ENCODE data around the gene CYP3A4.
"Not testable (repeated sequence)": the region's sequence is repeated elsewhere in the genome, so short reads cannot be mapped to it uniquely, and the experiment has no call there.

Gene CYP3A4

DNA sequence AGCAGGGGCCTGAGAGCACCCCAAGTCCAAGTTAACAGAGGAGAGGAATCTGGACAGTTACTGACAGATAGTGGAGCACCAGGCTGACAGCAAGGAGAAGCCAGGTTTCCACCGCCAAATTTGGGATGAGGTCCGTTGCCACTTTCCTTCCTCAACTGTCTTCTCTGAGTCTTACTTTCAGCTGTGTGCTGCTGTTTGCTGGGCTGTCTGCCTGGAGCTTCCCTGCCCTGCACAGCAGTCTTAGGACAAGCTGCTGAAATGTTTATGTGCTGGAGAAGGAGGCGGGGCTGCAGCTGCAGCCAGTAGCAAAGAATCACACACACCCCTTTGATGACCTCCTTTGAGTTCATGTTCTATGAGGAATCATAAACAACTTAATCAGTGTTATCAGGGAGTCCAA lies 31.6 kb downstream of the CYP3A4 start:
- TF ChIP-seq EZH2phosphoT487 (IDR thresholded peaks at IDR 0.05; ENCODE audit: low read length) (no peak), EZH2 (optimal IDR thresholded peaks at IDR 0.05; ENCODE audit: low read depth, low read length) (no peak)
- TF ChIP-seq, protein P1, sequence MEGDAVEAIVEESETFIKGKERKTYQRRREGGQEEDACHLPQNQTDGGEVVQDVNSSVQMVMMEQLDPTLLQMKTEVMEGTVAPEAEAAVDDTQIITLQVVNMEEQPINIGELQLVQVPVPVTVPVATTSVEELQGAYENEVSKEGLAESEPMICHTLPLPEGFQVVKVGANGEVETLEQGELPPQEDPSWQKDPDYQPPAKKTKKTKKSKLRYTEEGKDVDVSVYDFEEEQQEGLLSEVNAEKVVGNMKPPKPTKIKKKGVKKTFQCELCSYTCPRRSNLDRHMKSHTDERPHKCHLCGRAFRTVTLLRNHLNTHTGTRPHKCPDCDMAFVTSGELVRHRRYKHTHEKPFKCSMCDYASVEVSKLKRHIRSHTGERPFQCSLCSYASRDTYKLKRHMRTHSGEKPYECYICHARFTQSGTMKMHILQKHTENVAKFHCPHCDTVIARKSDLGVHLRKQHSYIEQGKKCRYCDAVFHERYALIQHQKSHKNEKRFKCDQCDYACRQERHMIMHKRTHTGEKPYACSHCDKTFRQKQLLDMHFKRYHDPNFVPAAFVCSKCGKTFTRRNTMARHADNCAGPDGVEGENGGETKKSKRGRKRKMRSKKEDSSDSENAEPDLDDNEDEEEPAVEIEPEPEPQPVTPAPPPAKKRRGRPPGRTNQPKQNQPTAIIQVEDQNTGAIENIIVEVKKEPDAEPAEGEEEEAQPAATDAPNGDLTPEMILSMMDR (IDR thresholded peaks at IDR 0.05; ENCODE audit: low read length) = no peak
- Histone ChIP-seq H2AFZ (ENCODE audit: low read length) (no peak overlapping the region), H3K27me3 (replicated peaks; ENCODE audit: insufficient read depth, low read length) (no peaks in the 10 kb centered on the region), H3K9me3 (replicated peaks; ENCODE audit: insufficient read depth, low read length) (no peaks in the 10 kb centered on the region), H3K9me2 (replicated peaks; ENCODE audit: insufficient read depth, low read length) (no peaks in the 10 kb centered on the region), H3K4me1 (ENCODE audit: low read length) (no peaks in the 10 kb centered on the region), H3K4me2 (ENCODE audit: low read depth, low read length) (no peak overlapping the region), H4K20me1 (ENCODE audit: insufficient read depth, low read length) (no peaks in the 10 kb centered on the region), H3K9ac (ENCODE audit: low read length) (no peak overlapping the region), H3F3A (ENCODE audit: insufficient read depth, low read length) (no peaks in the 10 kb centered on the region), H3K36me3 (replicated peaks; ENCODE audit: insufficient read depth, low read length) (no peaks in the 10 kb centered on the region), H3K27ac (ENCODE audit: low read length) (no peak overlapping the region), H3K79me2 (ENCODE audit: low read length) (no peaks in the 10 kb centered on the region), H3K4me3 (ENCODE audit: low read length) (no peak overlapping the region)
- DNase-seq = no peak

DNA sequence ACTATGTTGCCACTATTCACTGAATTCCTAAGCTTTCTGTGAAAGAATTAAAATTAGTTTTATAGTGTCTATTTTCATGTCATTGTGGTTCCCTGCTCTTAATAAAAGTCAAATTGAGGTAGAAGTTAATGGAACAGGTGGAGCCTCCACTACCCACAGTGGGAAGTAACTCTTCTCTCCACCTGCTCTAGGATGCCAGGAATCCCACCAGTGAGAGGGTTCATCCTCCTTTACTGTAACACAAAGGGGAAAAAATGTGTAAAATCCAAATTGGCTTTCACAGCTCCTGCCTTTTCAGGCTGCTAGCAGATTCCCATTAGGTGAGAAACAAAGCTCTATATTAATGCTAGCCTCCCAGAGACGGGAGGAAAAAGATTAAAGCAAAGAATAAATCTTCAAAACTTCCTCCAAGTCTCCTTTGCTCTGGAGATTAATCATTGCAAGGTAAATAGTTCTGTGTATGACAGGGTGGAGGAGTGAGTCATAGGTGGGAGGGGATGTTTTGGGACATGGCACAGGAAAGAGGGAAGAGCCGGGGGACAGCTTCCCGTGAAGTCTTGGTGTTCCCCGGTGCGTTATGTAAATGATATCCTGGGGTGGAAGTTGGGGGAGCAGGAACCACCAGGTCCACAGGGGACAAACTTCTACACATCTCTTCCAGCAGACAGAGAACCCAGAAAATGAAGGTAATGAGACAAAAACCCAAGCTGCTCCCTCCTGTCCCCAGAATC lies 32.5 kb downstream of the CYP3A4 start:
- not testable (repeated sequence) for H3K36me3 ChIP-seq (replicated peaks; ENCODE audit: insufficient read depth, low read length); H4K20me1 ChIP-seq (ENCODE audit: insufficient read depth, low read length); H2AFZ ChIP-seq (ENCODE audit: low read length); H3K9ac ChIP-seq (ENCODE audit: low read length); H3K9me3 ChIP-seq (replicated peaks; ENCODE audit: insufficient read depth, low read length); H3K79me2 ChIP-seq (ENCODE audit: low read length); H3K27me3 ChIP-seq (replicated peaks; ENCODE audit: insufficient read depth, low read length); DNase-seq; H3K27ac ChIP-seq (ENCODE audit: low read length); H3K9me2 ChIP-seq (replicated peaks; ENCODE audit: insufficient read depth, low read length); H3F3A ChIP-seq (ENCODE audit: insufficient read depth, low read length); H3K4me1 ChIP-seq (ENCODE audit: low read length); H3K4me3 ChIP-seq (ENCODE audit: low read length); H3K4me2 ChIP-seq (ENCODE audit: low read depth, low read length)

DNA sequence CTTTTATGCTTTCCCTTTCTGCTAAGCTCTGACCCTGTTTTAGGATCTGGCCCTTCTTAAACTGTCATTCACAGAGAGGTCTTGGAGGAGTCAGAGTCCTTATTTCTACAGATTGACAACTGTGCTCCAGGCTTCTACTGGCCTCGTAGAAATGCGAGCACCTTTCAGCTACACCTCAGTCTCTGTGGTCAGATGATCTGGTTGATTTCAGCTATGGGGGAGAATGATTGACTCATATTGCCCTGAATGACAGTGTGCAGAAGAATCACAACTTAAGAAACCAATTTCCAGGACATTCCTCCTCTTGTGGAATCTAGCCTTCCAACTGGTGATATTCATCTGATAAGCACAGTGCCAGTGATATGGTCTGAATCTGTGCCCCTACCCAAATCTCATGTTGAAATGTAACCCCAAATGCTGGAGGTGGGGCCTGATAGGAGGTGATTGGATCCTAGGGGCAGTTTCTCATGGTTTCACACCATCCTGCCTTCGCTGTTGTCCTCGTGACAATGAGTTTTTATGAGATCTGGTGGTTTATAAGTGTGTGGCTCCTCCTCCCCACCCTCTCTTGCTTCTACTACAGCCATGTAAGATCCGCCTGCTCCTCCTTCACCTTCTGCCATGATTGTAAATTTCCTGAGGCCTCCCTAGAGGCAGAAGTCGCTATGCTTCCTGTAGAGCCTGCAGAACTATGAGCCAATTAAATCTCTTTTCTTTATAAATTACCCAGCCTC lies 35.0 kb downstream of the CYP3A4 start:
- Histone ChIP-seq H3K79me2 (ENCODE audit: low read length) (no peaks in the 10 kb centered on the region), H3K4me1 (ENCODE audit: low read length) (no peaks in the 10 kb centered on the region), H3K9ac (ENCODE audit: low read length) (no peak overlapping the region), H3F3A (ENCODE audit: insufficient read depth, low read length) (no peaks in the 10 kb centered on the region), H3K9me2 (replicated peaks; ENCODE audit: insufficient read depth, low read length) (no peaks in the 10 kb centered on the region), H3K27ac (ENCODE audit: low read length) (no peak overlapping the region), H3K9me3 (replicated peaks; ENCODE audit: insufficient read depth, low read length) (no peaks in the 10 kb centered on the region), H2AFZ (ENCODE audit: low read length) (no peak overlapping the region), H3K4me3 (ENCODE audit: low read length) (no peak overlapping the region), H3K36me3 (replicated peaks; ENCODE audit: insufficient read depth, low read length) (no peaks in the 10 kb centered on the region), H4K20me1 (ENCODE audit: insufficient read depth, low read length) (no peaks in the 10 kb centered on the region), H3K4me2 (ENCODE audit: low read depth, low read length) (no peak overlapping the region), H3K27me3 (replicated peaks; ENCODE audit: insufficient read depth, low read length) (no peaks in the 10 kb centered on the region)
- DNase-seq = no peak
- TF ChIP-seq, protein P1 (IDR thresholded peaks at IDR 0.05; ENCODE audit: low read length) = no peak
- no peak for TF ChIP-seq EZH2phosphoT487 (IDR thresholded peaks at IDR 0.05; ENCODE audit: low read length)
- no peak for TF ChIP-seq EZH2 (optimal IDR thresholded peaks at IDR 0.05; ENCODE audit: low read depth, low read length)

DNA sequence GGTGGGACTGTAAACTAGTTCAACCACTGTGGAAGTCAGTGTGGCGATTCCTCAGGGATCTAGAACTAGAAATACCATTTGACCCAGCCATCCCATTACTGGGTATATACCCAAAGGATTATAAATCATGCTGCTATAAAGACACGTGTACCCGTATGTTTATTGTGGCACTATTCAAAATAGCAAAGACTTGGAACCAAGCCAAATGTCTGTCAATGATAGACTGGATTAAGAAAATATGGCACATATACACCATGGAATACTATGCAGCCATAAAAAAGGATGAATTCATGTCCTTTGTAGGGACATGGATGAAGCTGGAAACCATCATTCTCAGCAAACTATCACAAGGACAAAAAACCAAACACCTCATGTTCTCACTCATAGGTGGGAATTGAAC lies 37.1 kb downstream of the CYP3A4 start:
- H4K20me1 ChIP-seq (ENCODE audit: insufficient read depth, low read length); H3K9me3 ChIP-seq (replicated peaks; ENCODE audit: insufficient read depth, low read length); DNase-seq; H3F3A ChIP-seq (ENCODE audit: insufficient read depth, low read length); H3K27me3 ChIP-seq (replicated peaks; ENCODE audit: insufficient read depth, low read length); H3K27ac ChIP-seq (ENCODE audit: low read length); H3K36me3 ChIP-seq (replicated peaks; ENCODE audit: insufficient read depth, low read length); H3K9ac ChIP-seq (ENCODE audit: low read length); H3K4me2 ChIP-seq (ENCODE audit: low read depth, low read length); H3K79me2 ChIP-seq (ENCODE audit: low read length); H3K4me3 ChIP-seq (ENCODE audit: low read length); H2AFZ ChIP-seq (ENCODE audit: low read length); H3K4me1 ChIP-seq (ENCODE audit: low read length); H3K9me2 ChIP-seq (replicated peaks; ENCODE audit: insufficient read depth, low read length): not testable (repeated sequence)

DNA sequence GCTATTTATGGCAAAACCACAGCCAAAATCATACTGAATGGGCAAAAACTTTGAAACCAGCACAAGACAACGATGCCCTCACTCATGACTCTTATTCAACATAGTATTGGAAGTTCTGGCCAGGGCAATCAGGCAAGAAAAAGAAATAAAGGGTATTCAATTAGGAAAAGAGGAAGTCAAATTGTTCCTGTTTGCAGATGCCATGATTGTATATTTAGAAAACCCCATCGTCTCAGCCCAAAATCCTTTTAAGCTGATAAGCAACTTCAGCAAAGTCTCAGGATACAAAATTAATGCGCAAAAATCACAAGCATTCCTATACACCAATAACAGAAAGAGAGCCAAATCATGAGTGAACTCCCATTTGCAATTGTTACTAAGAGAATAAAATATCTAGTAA lies 38.6 kb downstream of the CYP3A4 start:
- not testable (repeated sequence) for H2AFZ ChIP-seq (ENCODE audit: low read length); H3K9me2 ChIP-seq (replicated peaks; ENCODE audit: insufficient read depth, low read length); H3K9me3 ChIP-seq (replicated peaks; ENCODE audit: insufficient read depth, low read length); H3K4me3 ChIP-seq (ENCODE audit: low read length); H3K36me3 ChIP-seq (replicated peaks; ENCODE audit: insufficient read depth, low read length); DNase-seq; H3K9ac ChIP-seq (ENCODE audit: low read length); H4K20me1 ChIP-seq (ENCODE audit: insufficient read depth, low read length); H3K4me2 ChIP-seq (ENCODE audit: low read depth, low read length); H3K4me1 ChIP-seq (ENCODE audit: low read length); H3K27ac ChIP-seq (ENCODE audit: low read length); H3K27me3 ChIP-seq (replicated peaks; ENCODE audit: insufficient read depth, low read length); H3K79me2 ChIP-seq (ENCODE audit: low read length); H3F3A ChIP-seq (ENCODE audit: insufficient read depth, low read length)
